Measurements from ENCODE around the gene ZNF148. TPM values are rescaled to one million over a fixed set of nuclear protein-coding genes. Genes with fewer than 3 reads are reported as not detected.

ZNF148 gene
- polyA plus RNA-seq, 3 donors = 6.5 to 48.4 (median 34.1) TPM

GRCh38 chr3:125334675-125335560 lies 40.2 kb downstream of the ZNF148 start:
- H4K20me1 ChIP-seq (ENCODE audit: insufficient read depth, low read length) = peaks cover 96% of the 10 kb centered on the region
- Mint-ChIP-seq H3K36me3 (peaks cover 4 to 11% of the 10 kb centered on the region in 2 donors), H3K27me3 (ENCODE audit: low read depth in 3 of 3) (no peaks in the 10 kb centered on the region), H3K4me1 (peaks cover 36% of the 10 kb centered on the region), H3K4me3 (no peak overlapping the region), H3K27ac (peak overlapping the region in 2 of 7 donors; percentile 4 to 7), H3K9me3 (peaks cover 0 to 3% (median 0%) of the 10 kb centered on the region in 7 donors)
- no peak for DNase-seq
- no peak overlapping the region for H3K4me3 ChIP-seq (replicated peaks in 1 of 3; ENCODE audit: low read depth in 2 of 3, low read length in 3 of 3)
- no peak for TF ChIP-seq CTCF (IDR thresholded peaks at IDR 0.05)
- H3K27me3 ChIP-seq (ENCODE audit: control insufficient read depth in 2 of 2, insufficient read depth in 2 of 2, low read length in 2 of 2) = no peaks in the 10 kb centered on the region
- H3K9me3 ChIP-seq (replicated peaks in 1 of 2; ENCODE audit: control insufficient read depth in 1 of 2, insufficient read depth in 1 of 2, low read length in 2 of 2) = no peaks in the 10 kb centered on the region
- peaks cover 98% of the 10 kb centered on the region for H3K79me2 ChIP-seq (ENCODE audit: insufficient read depth, low read length)
- WGBS (ENCODE audit: insufficient coverage) = 48% methylated on average over 3 of the region's 5 CpGs
- H2AFZ ChIP-seq (ENCODE audit: insufficient read depth, low read depth, low read length, poor library complexity, severe bottlenecking) = no peak overlapping the region
- H3K4me2 ChIP-seq (replicated peaks; ENCODE audit: extremely low read depth, low read length, poor library complexity, severe bottlenecking) = no peak overlapping the region
- peak overlapping the region in 1 of 2 donors; percentile 2 for H3K27ac ChIP-seq (ENCODE audit: low read depth in 1 of 2, low read length in 2 of 2)
- intact Hi-C loops (cut with micrococcal nuclease) = no loop called here
- H3K36me3 ChIP-seq (replicated peaks in 1 of 2; ENCODE audit: control insufficient read depth in 1 of 2, insufficient read depth in 2 of 2, low read length in 2 of 2) = peaks cover 6 to 7% of the 10 kb centered on the region in 2 donors
- no peak overlapping the region for H3K9ac ChIP-seq (ENCODE audit: insufficient read depth, low read length, poor library complexity, severe bottlenecking)
- H3K4me1 ChIP-seq (ENCODE audit: control insufficient read depth in 1 of 2, insufficient read depth in 2 of 2, low read length in 2 of 2) = peaks cover 5 to 10% of the 10 kb centered on the region in 2 donors

GRCh38 chr3:125332504-125332903 lies 42.6 kb downstream of the ZNF148 start:
- Histone ChIP-seq H3K36me3 (replicated peaks in 1 of 2; ENCODE audit: control insufficient read depth in 1 of 2, insufficient read depth in 2 of 2, low read length in 2 of 2) (peaks cover 21% of the 10 kb centered on the region in 2 donors), H3K9me3 (replicated peaks in 1 of 2; ENCODE audit: control insufficient read depth in 1 of 2, insufficient read depth in 1 of 2, low read length in 2 of 2) (no peaks in the 10 kb centered on the region), H3K4me2 (replicated peaks; ENCODE audit: extremely low read depth, low read length, poor library complexity, severe bottlenecking) (no peak overlapping the region), H4K20me1 (ENCODE audit: insufficient read depth, low read length) (peaks cover 74% of the 10 kb centered on the region), H3K27ac (ENCODE audit: low read depth in 1 of 2, low read length in 2 of 2) (no peak overlapping the region), H3K4me1 (ENCODE audit: control insufficient read depth in 1 of 2, insufficient read depth in 2 of 2, low read length in 2 of 2) (peaks cover 5 to 10% of the 10 kb centered on the region in 2 donors), H3K9ac (ENCODE audit: insufficient read depth, low read length, poor library complexity, severe bottlenecking) (no peak overlapping the region), H3K4me3 (replicated peaks in 1 of 3; ENCODE audit: low read depth in 2 of 3, low read length in 3 of 3) (no peak overlapping the region), H3K79me2 (ENCODE audit: insufficient read depth, low read length) (peaks cover 81% of the 10 kb centered on the region), H2AFZ (ENCODE audit: insufficient read depth, low read depth, low read length, poor library complexity, severe bottlenecking) (no peak overlapping the region), H3K27me3 (ENCODE audit: control insufficient read depth in 2 of 2, insufficient read depth in 2 of 2, low read length in 2 of 2) (no peaks in the 10 kb centered on the region)
- H3K27me3 Mint-ChIP-seq (ENCODE audit: low read depth in 3 of 3) = no peaks in the 10 kb centered on the region
- H3K9me3 Mint-ChIP-seq = peaks cover 0 to 3% (median 0%) of the 10 kb centered on the region in 7 donors
- no peak overlapping the region for H3K4me3 Mint-ChIP-seq
- DNase-seq = no peak
- H3K4me1 Mint-ChIP-seq = peaks cover 31% of the 10 kb centered on the region
- intact Hi-C loops (cut with micrococcal nuclease) = no loop called here
- H3K36me3 Mint-ChIP-seq = peaks cover 13 to 21% of the 10 kb centered on the region in 2 donors
- 63% methylated on average over 2 of the region's 2 CpGs for WGBS (ENCODE audit: insufficient coverage)
- H3K27ac Mint-ChIP-seq = no peak overlapping the region
- TF ChIP-seq CTCF (IDR thresholded peaks at IDR 0.05) = no peak
